Stomach (tissue), 9 donors: ENCODE data around the gene CYCS. TPM values are rescaled to one million over a fixed set of nuclear protein-coding genes. Genes with fewer than 3 reads are reported as not detected.
A peak's percentile ranks its signal among the peaks of the same experiment; 100 is the strongest.
"Not testable (repeated sequence)": the region's sequence is repeated elsewhere in the genome, so short reads cannot be mapped to it uniquely, and the experiment has no call there.

Source experiments
- DNase-seq, 2 donors: peaks; one replicate each; pipeline versions ENCODE4 v3.0.0 to v3.0.0-alpha.2; 2013 to 2019
- H3K27ac ChIP-seq, 5 donors: fragments of 200-600 bp in 4 of 5; sonication (generic) in 4 of 5; one replicate each; pipeline ENCODE4 v1.5.1; 2013 to 2019; ENCODE audit warnings: mild to moderate bottlenecking in 1 of 5, moderate library complexity in 1 of 5
- H3K27me3 ChIP-seq, 3 donors: fragments of 200-600 bp; sonication (generic); one replicate each; pipeline ENCODE4 v1.5.1; 2017 to 2019; ENCODE audit warnings: mixed run types in 1 of 3
- H3K36me3 ChIP-seq, 4 donors: fragments of 200-600 bp; sonication (generic); 1 replicate in 3 of 4; 2 replicates in 1 of 4; pipeline ENCODE4 v1.5.1; 2016 to 2019
- H3K4me1 ChIP-seq, 4 donors: fragments of 200-600 bp; sonication (generic); one replicate each; pipeline ENCODE4 v1.5.1; 2016 to 2019
- H3K4me3 ChIP-seq, 4 donors: fragments of 200-600 bp; sonication (generic) in 3 of 4; one replicate each; pipeline ENCODE4 v1.5.1; 2016 to 2019; ENCODE audit warnings: mild to moderate bottlenecking in 1 of 4
- H3K9me3 ChIP-seq, 4 donors: fragments of 200-600 bp; sonication (generic); one replicate each; pipeline ENCODE4 v1.5.1; 2016 to 2019
- EP300 ChIP-seq: sonication (generic); formaldehyde crosslinking; IDR thresholded peaks from one replicate; pipeline ENCODE4 v1.6.1; 2017; ENCODE audit warnings: antibody characterized with exemption
- POLR2A ChIP-seq, 4 donors: fragments of 450-650 bp; IDR thresholded peaks; one replicate each; pipeline ENCODE4 v1.6.1; 2016; ENCODE audit warnings: antibody characterized with exemption in 4 of 4, control low read depth in 2 of 4, mild to moderate bottlenecking in 1 of 4, moderate library complexity in 1 of 4
- POLR2AphosphoS5 ChIP-seq, 3 donors: sonication (generic); formaldehyde crosslinking; IDR thresholded peaks; one replicate each; pipeline ENCODE4 v1.6.1; 2016; ENCODE audit warnings: antibody characterized with exemption in 3 of 3
- WGBS, 5 donors: extraction: QIAGEN DNeasy Blood & Tissue Kit in 3 of 5; methylation state at CpG; one replicate each; pipeline versions ENCODE4 v1.1.5 to v1.1.7; 2013 to 2018; 5-methylcytosine and 5-hydroxymethylcytosine counted together
- intact Hi-C: fragments of 100-400 bp; cut with DNase I; formaldehyde crosslinking; loops from one replicate; pipeline ENCODE4 v1.15.1; 2023; ENCODE audit warnings: low total_unique reads
- polyA plus RNA-seq, 3 donors: library from polyadenylated mRNA; stranded (reverse); fragments of 200-250 nt; gene quantifications; one replicate each; pipeline ENCODE4 v1.2.3, GENCODE V29; 2013
- total RNA-seq, 5 donors: library from RNA; depleted of rRNA; stranded (reverse); fragments of >200 nt; gene quantifications; one replicate each; pipeline versions ENCODE4 v1.1.0 to v1.2.3, GENCODE V29; 2014 to 2016
- TF ChIP-seq, protein P1 (sequence below), 7 experiments: fragments of 450-650 bp in 4 of 7; fragments of 200-600 bp in 3 of 7; sonication (generic) in 3 of 7; IDR thresholded peaks; one replicate each; pipeline ENCODE4 v1.5.1; 2016 to 2019; ENCODE audit warnings: antibody characterized with exemption in 7 of 7, control low read depth in 2 of 7, mild to moderate bottlenecking in 1 of 7
- donor health status: healthy with polysubstance abuse.
- donor health status: Bipolar disorder and iron deficiency.
- donor health status: healthy.

CYCS gene
- total and polyA plus RNA-seq, 8 donors = 34.5 to 124 (median 67.7) TPM

DNA sequence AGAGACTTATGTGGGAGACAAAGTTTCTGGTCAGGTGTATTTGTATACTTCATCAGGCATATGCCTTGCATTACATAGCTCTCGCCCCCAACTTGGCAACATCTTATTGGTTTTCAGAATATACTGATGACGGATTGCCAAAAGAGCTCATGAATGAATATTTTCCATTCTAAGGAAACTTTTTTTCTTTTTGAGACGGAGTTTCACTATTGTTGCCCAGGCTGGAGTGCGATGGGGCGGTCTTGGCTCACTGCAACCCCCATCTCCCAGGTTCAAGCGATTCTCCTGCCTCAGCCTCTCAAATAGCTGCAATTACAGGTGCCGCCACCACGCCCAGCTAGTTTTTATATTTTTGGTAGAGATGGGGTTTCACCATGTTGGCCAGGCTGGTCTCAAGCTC lies 6.0 kb downstream of the CYCS start:
- Histone ChIP-seq H3K36me3 (peaks cover 28 to 48% (median 45%) of the 10 kb centered on the region in 4 donors), H3K4me1 (peaks cover 5 to 37% (median 10%) of the 10 kb centered on the region in 4 donors), H3K27ac (no peak overlapping the region), H3K9me3 (no peaks in the 10 kb centered on the region), H3K27me3 (no peaks in the 10 kb centered on the region), H3K4me3 (no peak overlapping the region)
- 93 to 98% (median 97%) methylated on average over 8 of the region's 8 CpGs for WGBS, 5 donors
- DNase-seq = no peak
- TF ChIP-seq, protein P1, sequence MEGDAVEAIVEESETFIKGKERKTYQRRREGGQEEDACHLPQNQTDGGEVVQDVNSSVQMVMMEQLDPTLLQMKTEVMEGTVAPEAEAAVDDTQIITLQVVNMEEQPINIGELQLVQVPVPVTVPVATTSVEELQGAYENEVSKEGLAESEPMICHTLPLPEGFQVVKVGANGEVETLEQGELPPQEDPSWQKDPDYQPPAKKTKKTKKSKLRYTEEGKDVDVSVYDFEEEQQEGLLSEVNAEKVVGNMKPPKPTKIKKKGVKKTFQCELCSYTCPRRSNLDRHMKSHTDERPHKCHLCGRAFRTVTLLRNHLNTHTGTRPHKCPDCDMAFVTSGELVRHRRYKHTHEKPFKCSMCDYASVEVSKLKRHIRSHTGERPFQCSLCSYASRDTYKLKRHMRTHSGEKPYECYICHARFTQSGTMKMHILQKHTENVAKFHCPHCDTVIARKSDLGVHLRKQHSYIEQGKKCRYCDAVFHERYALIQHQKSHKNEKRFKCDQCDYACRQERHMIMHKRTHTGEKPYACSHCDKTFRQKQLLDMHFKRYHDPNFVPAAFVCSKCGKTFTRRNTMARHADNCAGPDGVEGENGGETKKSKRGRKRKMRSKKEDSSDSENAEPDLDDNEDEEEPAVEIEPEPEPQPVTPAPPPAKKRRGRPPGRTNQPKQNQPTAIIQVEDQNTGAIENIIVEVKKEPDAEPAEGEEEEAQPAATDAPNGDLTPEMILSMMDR (IDR thresholded peaks at IDR 0.05) = no peak
- TF ChIP-seq EP300 (no peak), POLR2AphosphoS5 (IDR thresholded peaks at IDR 0.05) (no peak), POLR2A (IDR thresholded peaks at IDR 0.05) (no peak)
- intact Hi-C loops = no loop called here

DNA sequence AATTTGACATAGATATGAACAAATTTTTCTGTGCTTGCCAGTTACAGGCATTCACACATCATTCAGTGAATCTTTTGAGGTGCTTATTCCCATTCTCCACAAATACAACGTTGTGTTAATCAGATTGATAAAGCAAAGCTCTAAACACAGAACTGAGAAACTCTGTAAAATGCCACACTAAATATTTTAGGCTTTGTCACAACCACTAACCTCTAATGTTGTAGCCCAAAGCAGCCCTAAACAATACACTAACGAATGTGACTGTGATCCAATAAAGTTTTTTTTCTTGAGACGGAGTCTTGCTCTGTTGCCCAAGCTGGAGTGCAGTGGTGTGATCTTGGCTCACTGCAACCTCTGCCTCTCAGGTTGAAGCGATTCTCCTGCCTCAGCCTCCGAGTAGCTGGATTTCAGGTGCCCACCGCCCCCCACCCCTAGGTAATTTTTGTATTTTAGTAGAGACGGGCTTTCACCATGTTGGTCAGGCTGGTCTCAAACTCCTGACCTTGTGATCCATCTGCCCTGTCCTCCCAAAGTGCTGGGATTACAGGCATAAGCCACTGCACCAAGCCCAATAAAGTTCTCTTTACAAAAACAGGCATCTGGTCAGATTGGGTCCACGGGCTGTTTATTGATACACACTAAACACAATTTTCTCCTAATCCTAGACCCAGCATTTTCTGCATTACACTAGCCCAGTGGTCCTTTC lies 6.9 kb downstream of the CYCS start:
- no peaks in the 10 kb centered on the region for H3K9me3 ChIP-seq
- H3K36me3 ChIP-seq = peaks cover 28 to 48% (median 44%) of the 10 kb centered on the region in 4 donors
- intact Hi-C loops = no loop called here
- H3K27me3 ChIP-seq = no peaks in the 10 kb centered on the region
- 77 to 85% (median 83%) methylated on average over 8 of the region's 8 CpGs for WGBS, 5 donors
- TF ChIP-seq, protein P1 (IDR thresholded peaks at IDR 0.05) = no peak
- TF ChIP-seq EP300 (no peak), POLR2A (IDR thresholded peaks at IDR 0.05) (no peak), POLR2AphosphoS5 (IDR thresholded peaks at IDR 0.05) (no peak)
- peaks cover 0 to 30% (median 4%) of the 10 kb centered on the region in 4 donors for H3K4me1 ChIP-seq
- H3K27ac ChIP-seq = no peak overlapping the region
- no peak for DNase-seq
- no peak overlapping the region for H3K4me3 ChIP-seq

DNA sequence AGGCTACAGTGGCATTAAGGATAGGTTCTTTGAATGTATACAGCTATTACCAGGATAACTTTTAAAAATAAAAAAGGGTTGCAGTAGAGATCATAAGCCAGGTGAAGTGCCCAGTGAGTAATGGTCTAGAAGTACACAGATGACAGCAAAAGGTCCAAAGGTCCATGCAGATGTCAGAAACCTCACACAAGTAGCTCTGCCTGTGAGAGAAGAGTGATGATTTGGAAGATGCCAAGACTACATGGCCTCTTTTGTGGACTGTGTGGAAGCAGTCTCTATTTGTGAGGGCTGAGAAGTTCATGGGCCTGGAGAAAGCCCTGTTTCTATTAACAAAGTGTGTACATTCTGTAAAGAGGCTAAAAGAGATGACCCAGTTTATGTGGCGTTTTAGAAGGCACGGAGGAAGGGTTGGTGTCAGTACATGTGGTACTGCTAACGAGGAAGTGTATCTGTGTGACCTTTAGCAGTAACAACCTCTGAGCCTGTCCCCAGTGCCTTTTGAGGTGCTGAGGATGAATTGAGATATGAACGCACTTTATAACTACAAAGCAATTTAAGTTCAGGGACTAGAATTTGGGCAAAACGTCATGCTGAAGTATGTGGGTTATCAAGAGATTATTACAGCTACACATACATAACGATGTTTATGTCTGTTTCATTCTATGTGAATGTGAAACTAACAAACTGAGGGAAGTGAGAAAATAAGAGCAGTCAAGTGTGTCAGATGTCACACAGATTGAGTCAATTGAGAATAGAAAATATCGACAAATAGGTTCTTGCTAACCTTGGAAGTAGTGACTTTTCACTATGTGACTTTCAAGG lies 7.6 kb downstream of the CYCS start:
- Histone ChIP-seq H3K27me3 (no peaks in the 10 kb centered on the region), H3K36me3 (peaks cover 22 to 43% (median 37%) of the 10 kb centered on the region in 4 donors), H3K4me3 (no peak overlapping the region), H3K27ac (peak overlapping the region in 2 of 5 donors; percentile 2 to 27), H3K4me1 (peaks cover 0 to 23% (median 4%) of the 10 kb centered on the region in 4 donors), H3K9me3 (no peaks in the 10 kb centered on the region)
- intact Hi-C loops = no loop called here
- DNase-seq = no peak
- WGBS, 5 donors = 50 to 57% (median 53%) methylated on average over 7 of the region's 7 CpGs
- no peak for TF ChIP-seq POLR2A (IDR thresholded peaks at IDR 0.05)
- no peak for TF ChIP-seq POLR2AphosphoS5 (IDR thresholded peaks at IDR 0.05)
- TF ChIP-seq EP300 = no peak
- TF ChIP-seq, protein P1 (IDR thresholded peaks at IDR 0.05) = no peak

DNA sequence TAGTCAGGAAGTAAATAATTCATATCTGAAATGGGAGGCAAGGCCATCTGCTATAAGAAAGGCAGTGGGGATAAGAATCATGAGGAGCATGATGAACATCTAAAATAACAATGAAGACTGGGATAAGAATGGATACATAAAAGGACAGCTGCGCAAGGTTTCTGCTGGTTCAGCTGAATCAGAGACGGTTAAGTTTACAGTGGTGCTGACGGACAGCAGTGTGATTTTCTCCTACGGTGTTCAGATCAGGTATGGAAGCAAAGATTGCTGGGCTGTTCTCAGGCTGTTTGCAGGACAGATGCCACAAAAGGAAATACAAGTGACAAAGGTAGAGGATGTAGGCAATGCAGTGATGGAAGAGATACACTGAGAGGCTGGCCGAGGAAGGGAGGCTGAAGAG lies 8.4 kb downstream of the CYCS start:
- no peak for DNase-seq
- Histone ChIP-seq H3K27ac (no peak overlapping the region), H3K36me3 (peaks cover 14 to 35% (median 28%) of the 10 kb centered on the region in 4 donors), H3K9me3 (no peaks in the 10 kb centered on the region), H3K4me3 (no peak overlapping the region), H3K27me3 (no peaks in the 10 kb centered on the region), H3K4me1 (peaks cover 0 to 15% (median 4%) of the 10 kb centered on the region in 4 donors)
- TF ChIP-seq, protein P1 (IDR thresholded peaks at IDR 0.05) = no peak
- TF ChIP-seq POLR2AphosphoS5 (IDR thresholded peaks at IDR 0.05) = no peak
- no peak for TF ChIP-seq POLR2A (IDR thresholded peaks at IDR 0.05)
- TF ChIP-seq EP300 = no peak
- intact Hi-C loops = no loop called here
- 76 to 88% (median 82%) methylated on average over 5 of the region's 5 CpGs for WGBS, 5 donors

DNA sequence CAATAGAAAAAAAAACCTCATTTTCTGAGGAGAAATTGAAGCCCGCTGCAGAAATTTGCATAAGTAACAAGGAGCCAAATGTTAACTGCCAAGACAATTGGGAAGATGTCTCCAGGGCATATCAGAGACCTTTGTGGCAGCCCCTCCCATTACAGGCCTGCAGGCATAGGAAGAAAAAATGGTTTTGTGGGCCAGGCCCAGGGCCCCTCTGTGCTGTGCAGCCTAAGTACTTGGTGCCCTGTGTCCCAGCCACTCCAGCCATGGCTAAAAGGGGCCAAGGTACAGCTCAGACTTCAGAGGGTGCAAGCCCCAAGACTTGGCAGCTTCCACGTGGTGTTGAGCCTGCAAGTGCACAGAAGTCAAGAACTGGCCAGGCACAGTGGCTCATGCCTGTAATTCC lies 14.5 kb downstream of the CYCS start:
- 85 to 97% (median 92%) methylated on average over 2 of the region's 2 CpGs for WGBS, 5 donors
- H3K27me3 ChIP-seq, DNase-seq, intact Hi-C loops, H3K9me3 ChIP-seq, H3K4me3 ChIP-seq, H3K27ac ChIP-seq, H3K36me3 ChIP-seq, H3K4me1 ChIP-seq: not testable (repeated sequence)
